GM11168 (cell line): ENCODE data around the gene GCK.
"Not testable (repeated sequence)": the region's sequence is repeated elsewhere in the genome, so short reads cannot be mapped to it uniquely, and the experiment has no call there.

Experiments
- in situ Hi-C: fragments of 300-500 bp; cut with MboI; formaldehyde crosslinking; loops from one replicate; pipeline ENCODE4 v1.12.0; 2022; ENCODE audit warnings: low sequenced_read_pairs; ENCODE audit not compliant: unreplicated experiment

GCK gene

GRCh38 chr7:44210107-44210506 lies 20.9 kb upstream of the GCK start:
- in situ Hi-C loops, result no loop called here

- in situ Hi-C loops, result no loop called here
Observed at GRCh38 chr7:44208085-44208484, 18.8 kb upstream of the GCK start.

- in situ Hi-C loops, result no loop called here
Observed at GRCh38 chr7:44206008-44206407, 16.8 kb upstream of the GCK start.

GRCh38 chr7:44201813-44202212 lies 12.6 kb upstream of the GCK start:
- in situ Hi-C loops, result no loop called here

- in situ Hi-C loops, result no loop called here
Observed at GRCh38 chr7:44200699-44201461, 11.6 kb upstream of the GCK start, which contains the start of gene YKT6. TSS of gene YKT6 (plus strand) at chr7:44200978. CDS start at chr7:44201136, 158 bp downstream.

- in situ Hi-C loops, result not testable (repeated sequence)
Observed at GRCh38 chr7:44200163-44200562, 10.9 kb upstream of the GCK start.

- in situ Hi-C loops, result no loop called here
Observed at GRCh38 chr7:44197474-44197873, 8.2 kb upstream of the GCK start.

- in situ Hi-C loops, result no loop called here
Observed at GRCh38 chr7:44196450-44196872, 7.2 kb upstream of the GCK start.

GRCh38 chr7:44195889-44196288 lies 6.7 kb upstream of the GCK start:
- in situ Hi-C loops, result no loop called here

- in situ Hi-C loops, result no loop called here
Observed at GRCh38 chr7:44194562-44195145, 5.4 kb upstream of the GCK start.

GRCh38 chr7:44194069-44194468 lies 4.8 kb upstream of the GCK start:
- in situ Hi-C loops, result no loop called here

- in situ Hi-C loops, result no loop called here
Observed at GRCh38 chr7:44193011-44193802, 4.0 kb upstream of the GCK start.

GRCh38 chr7:44191171-44191570 lies 1.9 kb upstream of the GCK start:
- in situ Hi-C loops, result no loop called here

- in situ Hi-C loops, result no loop called here
Observed at GRCh38 chr7:44189993-44190872, 994 bp upstream of the GCK start.

GRCh38 chr7:44188480-44189225 lies 586 bp downstream of the GCK start:
- in situ Hi-C loops, result no loop called here

GRCh38 chr7:44187636-44188416 lies 1.4 kb downstream of the GCK start:
- in situ Hi-C loops, result no loop called here

GRCh38 chr7:44186736-44187135 lies 2.5 kb downstream of the GCK start:
- in situ Hi-C loops, result no loop called here

- in situ Hi-C loops, result no loop called here
Observed at GRCh38 chr7:44185729-44186128, 3.5 kb downstream of the GCK start.
